GM13977 (cell line): ENCODE results near the gene ARID5B.

ENCODE experiments used
- DNase-seq: peaks from one replicate; pipeline ENCODE4 v3.0.0; 2012; ENCODE audit warnings: low spot score
- CTCF ChIP-seq: IDR thresholded peaks from 2 replicates; pipeline ENCODE4 v1.5.1; 2012; ENCODE audit warnings: mild to moderate bottlenecking, control low read depth; ENCODE audit not compliant: insufficient read depth; ENCODE audit errors: extremely low read depth, missing control alignments
- in situ Hi-C: fragments of 300-500 bp; cut with MboI; formaldehyde crosslinking; loops from one replicate; pipeline ENCODE4 v1.12.0; 2022; ENCODE audit warnings: low sequenced_read_pairs, low pct_unique_long_range_greater_than_20kb, mixed read lengths, inconsistent platforms; ENCODE audit not compliant: unreplicated experiment

The ARID5B gene

GRCh38 chr10:62112300-62112699 is 210.8 kb downstream of the ARID5B start:
- no peak for DNase-seq
- in situ Hi-C loops = no loop called here
- no peak for TF ChIP-seq CTCF

- in situ Hi-C loops = no loop called here
- DNase-seq = no peak
- no peak for TF ChIP-seq CTCF
These were observed 211.5 kb downstream of the ARID5B start for GRCh38 chr10:62112963-62113362.

GRCh38 chr10:62113680-62114079 is 212.2 kb downstream of the ARID5B start:
- TF ChIP-seq CTCF = no peak
- no peak for DNase-seq
- in situ Hi-C loops = no loop called here

- no peak for TF ChIP-seq CTCF
- in situ Hi-C loops = no loop called here
- no peak for DNase-seq
These were observed 213.8 kb downstream of the ARID5B start for GRCh38 chr10:62115321-62115720.

- in situ Hi-C loops = no loop called here
- TF ChIP-seq CTCF = no peak
These were observed 214.3 kb downstream of the ARID5B start for GRCh38 chr10:62115842-62116241.

GRCh38 chr10:62116896-62117295 is 215.4 kb downstream of the ARID5B start:
- no peak for TF ChIP-seq CTCF
- DNase-seq = no peak
- in situ Hi-C loops = no loop called here

More at GRCh38 chr10:62115842-62116241, 214.3 kb downstream of the ARID5B start:
- DNase-seq = no peak

GRCh38 chr10:62121187-62121530 is 219.7 kb downstream of the ARID5B start:
- no peak for DNase-seq
- in situ Hi-C loops = no loop called here
- TF ChIP-seq CTCF = no peak
